ENCODE results near the gene FGD3. TPM values are rescaled to one million over a fixed set of nuclear protein-coding genes. Genes with fewer than 3 reads are reported as not detected.
"Not testable (repeated sequence)": the region's sequence is repeated elsewhere in the genome, so short reads cannot be mapped to it uniquely, and the experiment has no call there.

The FGD3 gene
- polyA plus RNA-seq, 1 donor, result 3.8 TPM

- no peak for DNase-seq (ENCODE audit: low read depth)
Observed at GRCh38 chr9:93009337-93010015, 62.2 kb downstream of the FGD3 start.

GRCh38 chr9:93010056-93010455 is 62.7 kb downstream of the FGD3 start:
- DNase-seq (ENCODE audit: low read depth), result no peak

GRCh38 chr9:93010704-93011103 is 63.4 kb downstream of the FGD3 start:
- no peak for DNase-seq (ENCODE audit: low read depth)

- DNase-seq (ENCODE audit: low read depth), result no peak
Observed at GRCh38 chr9:93011114-93011513, 63.8 kb downstream of the FGD3 start.

- DNase-seq (ENCODE audit: low read depth), result no peak
Observed at GRCh38 chr9:93012963-93013855, 65.9 kb downstream of the FGD3 start.

GRCh38 chr9:93013856-93014582 is 66.7 kb downstream of the FGD3 start:
- no peak for DNase-seq (ENCODE audit: low read depth)

GRCh38 chr9:93015190-93015589 is 67.9 kb downstream of the FGD3 start:
- not testable (repeated sequence) for DNase-seq (ENCODE audit: low read depth)

GRCh38 chr9:93017621-93018020 is 70.3 kb downstream of the FGD3 start:
- DNase-seq (ENCODE audit: low read depth), result no peak

GRCh38 chr9:93020151-93020550 is 72.8 kb downstream of the FGD3 start:
- DNase-seq (ENCODE audit: low read depth), result no peak

- DNase-seq (ENCODE audit: low read depth), result no peak
Observed at GRCh38 chr9:93020771-93021670, 73.7 kb downstream of the FGD3 start.

GRCh38 chr9:93022066-93022465 is 74.7 kb downstream of the FGD3 start:
- no peak for DNase-seq (ENCODE audit: low read depth)

- no peak for DNase-seq (ENCODE audit: low read depth)
Observed at GRCh38 chr9:93022721-93023520, 75.6 kb downstream of the FGD3 start.

GRCh38 chr9:93023521-93023815 is 76.1 kb downstream of the FGD3 start:
- no peak for DNase-seq (ENCODE audit: low read depth)

- DNase-seq (ENCODE audit: low read depth), result no peak
Observed at GRCh38 chr9:93024646-93024910, 77.3 kb downstream of the FGD3 start.

GRCh38 chr9:93024986-93025630 is 77.8 kb downstream of the FGD3 start:
- no peak for DNase-seq (ENCODE audit: low read depth)

GRCh38 chr9:93025736-93026135 is 78.4 kb downstream of the FGD3 start:
- DNase-seq (ENCODE audit: low read depth), result no peak

GRCh38 chr9:93026640-93027039 is 79.3 kb downstream of the FGD3 start:
- no peak for DNase-seq (ENCODE audit: low read depth)

- no peak for DNase-seq (ENCODE audit: low read depth)
Observed at GRCh38 chr9:93027750-93028149, 80.4 kb downstream of the FGD3 start.

GRCh38 chr9:93028448-93029006 is 81.2 kb downstream of the FGD3 start:
- DNase-seq (ENCODE audit: low read depth), result no peak

All from forelimb muscle (tissue), 1 donor.